Karpas-422 (cell line): ENCODE results near the gene CCDC102A. TPM values are rescaled to one million over a fixed set of nuclear protein-coding genes. Genes with fewer than 3 reads are reported as not detected.
"Not testable (repeated sequence)": the region's sequence is repeated elsewhere in the genome, so short reads cannot be mapped to it uniquely, and the experiment has no call there.

Experiments
- DNase-seq: peaks from one replicate; pipeline ENCODE4 v3.0.0-alpha.2; 2015
- H2AFZ ChIP-seq: fragments of 200-600 bp; sonication (generic); 2 replicates; pipeline ENCODE4 v1.6.1; 2014; ENCODE audit warnings: antibody characterized with exemption, low read length, mixed read lengths
- H3K27ac ChIP-seq: fragments of 200-600 bp; sonication (generic); 2 replicates; pipeline ENCODE4 v1.5.1; 2014; ENCODE audit warnings: mild to moderate bottlenecking, low read length, moderate library complexity
- H3K27me3 ChIP-seq: fragments of 200-600 bp; sonication (generic); 2 replicates; pipeline ENCODE4 v1.6.1; 2014; ENCODE audit warnings: low read length, mixed read lengths
- H3K36me3 ChIP-seq: fragments of 200-600 bp; sonication (generic); 2 replicates; pipeline ENCODE4 v1.6.1; 2014; ENCODE audit warnings: low read length, mixed read lengths; ENCODE audit not compliant: insufficient read depth
- H3K4me1 ChIP-seq: fragments of 200-600 bp; sonication (generic); 2 replicates; pipeline ENCODE4 v1.6.1; 2014; ENCODE audit warnings: mild to moderate bottlenecking, low read length, mixed read lengths
- H3K4me2 ChIP-seq: fragments of 200-600 bp; sonication (generic); 2 replicates; pipeline ENCODE4 v1.6.1; 2014; ENCODE audit warnings: low read length, low read depth, mild to moderate bottlenecking; ENCODE audit not compliant: poor library complexity, severe bottlenecking
- H3K4me3 ChIP-seq: fragments of 200-600 bp; sonication (generic); 2 replicates; pipeline ENCODE4 v1.5.1; 2014; ENCODE audit warnings: mild to moderate bottlenecking, antibody characterized with exemption, low read length, mixed read lengths
- H3K79me2 ChIP-seq: fragments of 200-600 bp; sonication (generic); 2 replicates; pipeline ENCODE4 v1.6.1; 2014; ENCODE audit warnings: mild to moderate bottlenecking, low read length, mixed read lengths
- H3K9ac ChIP-seq: fragments of 200-600 bp; sonication (generic); 2 replicates; pipeline ENCODE4 v1.6.0; 2014; ENCODE audit warnings: low read length
- H3K9me2 ChIP-seq: fragments of 200-600 bp; sonication (generic), shearing (Covaris generic); replicated peaks from 2 replicates; pipeline ENCODE4 v1.6.0; 2014; ENCODE audit warnings: mild to moderate bottlenecking, low read length, moderate library complexity; ENCODE audit not compliant: insufficient read depth
- H3K9me3 ChIP-seq: fragments of 300-700, 200-600 bp; sonication (generic); 2 replicates; pipeline ENCODE4 v1.6.1; 2014; ENCODE audit warnings: low read length, mixed read lengths
- H4K20me1 ChIP-seq: fragments of 200-600 bp; sonication (generic); 2 replicates; pipeline ENCODE4 v1.6.1; 2014; ENCODE audit warnings: mild to moderate bottlenecking, antibody characterized with exemption, low read length, low read depth; ENCODE audit not compliant: insufficient read depth
- total RNA-seq: library from RNA; depleted of rRNA; stranded (reverse); fragments of >200 nt; shearing (Covaris generic); gene quantifications from 2 replicates; pipeline ENCODE4 v1.2.3, GENCODE V29; 2014; ENCODE audit warnings: low replicate concordance

CCDC102A gene
- total RNA-seq, 1 experiment from 2014 or later, result 5.9 TPM

DNA sequence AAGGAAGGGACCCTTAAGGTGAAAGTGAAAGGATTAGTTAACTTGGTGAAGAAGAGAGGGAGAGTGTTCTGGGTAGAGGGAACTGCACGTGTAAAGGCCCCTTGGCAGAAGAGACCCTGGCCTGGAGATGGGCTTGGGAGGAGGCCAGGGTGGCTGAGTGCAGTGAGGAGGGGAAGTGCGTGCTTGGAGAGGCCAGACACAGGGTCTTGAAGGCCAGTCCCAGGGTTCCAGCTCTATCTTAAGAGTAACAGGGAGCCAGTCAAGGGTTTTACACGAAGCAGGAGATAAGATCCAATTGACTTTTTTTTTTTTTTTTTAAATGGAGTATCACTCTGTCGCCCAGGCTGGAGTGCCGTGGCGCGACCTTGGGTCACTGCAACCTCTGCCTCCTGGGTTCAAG lies 34.9 kb downstream of the CCDC102A start:
- Histone ChIP-seq H3K4me2 (no peak overlapping the region), H4K20me1 (no peaks in the 10 kb centered on the region), H3K4me1 (no peaks in the 10 kb centered on the region), H3K9me2 (no peaks in the 10 kb centered on the region), H3K27ac (no peak overlapping the region), H3K9me3 (no peaks in the 10 kb centered on the region), H3K4me3 (no peak overlapping the region), H3K36me3 (no peaks in the 10 kb centered on the region), H2AFZ (no peak overlapping the region), H3K9ac (no peak overlapping the region), H3K79me2 (no peaks in the 10 kb centered on the region), H3K27me3 (no peaks in the 10 kb centered on the region)
- no peak for DNase-seq

GRCh38 chr16:57500578-57501111 lies 35.7 kb downstream of the CCDC102A start:
- Histone ChIP-seq H3K4me1 (no peaks in the 10 kb centered on the region), H3K79me2 (no peaks in the 10 kb centered on the region), H3K27me3 (no peaks in the 10 kb centered on the region), H2AFZ (no peak overlapping the region), H4K20me1 (no peaks in the 10 kb centered on the region), H3K4me2 (no peak overlapping the region), H3K36me3 (no peaks in the 10 kb centered on the region), H3K9me2 (no peaks in the 10 kb centered on the region), H3K9ac (no peak overlapping the region), H3K9me3 (no peaks in the 10 kb centered on the region), H3K4me3 (no peak overlapping the region), H3K27ac (no peak overlapping the region)
- DNase-seq, result no peak

GRCh38 chr16:57499941-57500340 lies 36.4 kb downstream of the CCDC102A start:
- not testable (repeated sequence) for H3K9me2 ChIP-seq, H3K79me2 ChIP-seq, DNase-seq, H3K4me1 ChIP-seq, H3K4me3 ChIP-seq, H4K20me1 ChIP-seq, H3K27me3 ChIP-seq, H3K27ac ChIP-seq, H3K4me2 ChIP-seq, H2AFZ ChIP-seq, H3K9ac ChIP-seq, H3K9me3 ChIP-seq, H3K36me3 ChIP-seq

DNA sequence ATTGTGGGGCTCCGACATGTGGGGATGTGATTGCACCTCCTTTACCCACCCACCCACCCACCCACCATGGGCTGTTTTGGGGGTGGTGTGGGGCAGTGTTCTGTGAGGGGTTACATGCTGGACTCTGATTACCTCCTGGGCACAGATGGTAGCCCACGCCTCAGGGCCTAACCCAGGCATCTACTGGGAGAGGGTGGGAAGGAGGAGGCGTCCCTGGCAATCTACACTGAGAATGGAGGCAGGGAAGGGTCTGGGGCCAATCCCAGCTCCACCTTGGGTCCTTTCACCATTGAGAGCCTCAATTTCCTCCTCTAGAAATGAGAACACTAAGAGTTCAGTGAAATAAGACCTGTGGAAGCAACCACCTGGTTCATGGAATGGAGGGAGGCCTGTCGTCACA lies 38.3 kb downstream of the CCDC102A start:
- H4K20me1 ChIP-seq, result no peaks in the 10 kb centered on the region
- no peaks in the 10 kb centered on the region for H3K9me3 ChIP-seq

DNA sequence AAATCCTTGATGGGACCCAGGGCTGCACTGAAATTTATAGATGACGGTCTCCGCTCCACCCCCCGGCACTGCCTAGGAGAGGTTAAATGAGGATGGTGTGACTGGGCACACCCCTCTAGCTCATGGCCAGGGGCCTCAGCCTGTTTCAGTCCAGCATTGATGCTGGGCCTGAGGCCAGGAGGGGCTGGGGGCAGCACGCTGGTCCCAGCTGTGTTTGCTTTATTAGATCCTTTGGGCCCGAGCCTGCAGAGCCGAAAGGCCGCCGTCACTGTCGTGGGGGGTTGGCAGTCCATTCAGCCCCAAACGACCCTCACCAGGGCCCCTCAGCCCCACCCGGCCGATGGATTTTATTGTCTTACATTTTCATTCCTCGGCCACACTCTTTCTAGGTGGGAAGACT lies 39.2 kb downstream of the CCDC102A start:
- no peaks in the 10 kb centered on the region for H3K9me3 ChIP-seq
- no peaks in the 10 kb centered on the region for H3K79me2 ChIP-seq
- no peak overlapping the region for H3K27ac ChIP-seq
- no peak overlapping the region for H3K9ac ChIP-seq
- DNase-seq, result no peak
- H3K4me1 ChIP-seq, result no peaks in the 10 kb centered on the region
- no peaks in the 10 kb centered on the region for H3K27me3 ChIP-seq
- H3K36me3 ChIP-seq, result no peaks in the 10 kb centered on the region
- H3K4me2 ChIP-seq, result no peak overlapping the region
- no peak overlapping the region for H2AFZ ChIP-seq
- no peak overlapping the region for H3K4me3 ChIP-seq
- H4K20me1 ChIP-seq, result no peaks in the 10 kb centered on the region
- H3K9me2 ChIP-seq, result no peaks in the 10 kb centered on the region

More for the DNA sequence above, 38.3 kb downstream of the CCDC102A start:
- Histone ChIP-seq H3K27ac (no peak overlapping the region), H3K9me2 (no peaks in the 10 kb centered on the region), H2AFZ (no peak overlapping the region), H3K79me2 (no peaks in the 10 kb centered on the region), H3K4me1 (no peaks in the 10 kb centered on the region), H3K4me3 (no peak overlapping the region), H3K27me3 (no peaks in the 10 kb centered on the region), H3K4me2 (no peak overlapping the region), H3K36me3 (no peaks in the 10 kb centered on the region), H3K9ac (no peak overlapping the region)
- no peak for DNase-seq

DNA sequence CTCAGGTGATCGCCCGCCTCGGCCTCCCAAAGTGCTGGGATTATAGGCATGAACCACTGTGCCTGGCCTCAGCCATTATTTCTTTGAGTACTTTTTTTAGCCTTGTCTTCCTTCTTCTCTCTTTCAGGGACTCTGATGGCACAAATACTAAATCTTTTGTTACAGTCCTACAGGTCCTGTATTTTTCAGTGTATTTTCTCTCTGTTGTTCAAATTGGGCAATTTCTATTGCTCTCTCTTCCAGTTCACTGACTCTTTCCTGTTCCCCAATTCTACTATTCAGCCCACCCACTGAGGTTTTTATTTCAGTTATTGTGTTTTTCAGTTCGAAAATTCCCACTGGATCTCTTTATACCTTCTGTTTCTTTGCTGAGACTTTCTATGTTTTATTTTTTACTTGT lies 42.6 kb downstream of the CCDC102A start:
- Histone ChIP-seq H3K27ac (no peak overlapping the region), H3K4me3 (no peak overlapping the region), H4K20me1 (no peaks in the 10 kb centered on the region), H3K79me2 (no peaks in the 10 kb centered on the region), H3K36me3 (no peaks in the 10 kb centered on the region), H3K4me2 (no peak overlapping the region), H2AFZ (no peak overlapping the region), H3K9me3 (no peaks in the 10 kb centered on the region), H3K9ac (no peak overlapping the region), H3K4me1 (no peaks in the 10 kb centered on the region), H3K27me3 (no peaks in the 10 kb centered on the region), H3K9me2 (no peaks in the 10 kb centered on the region)
- no peak for DNase-seq

- Histone ChIP-seq H3K27me3 (no peaks in the 10 kb centered on the region), H3K4me3 (no peak overlapping the region), H3K4me1 (peaks cover 4% of the 10 kb centered on the region), H3K4me2 (no peak overlapping the region), H3K27ac (no peak overlapping the region), H3K9me3 (no peaks in the 10 kb centered on the region), H3K36me3 (no peaks in the 10 kb centered on the region), H4K20me1 (peaks cover 5% of the 10 kb centered on the region; the same call in 1 of the 2 replicates), H2AFZ (no peak overlapping the region), H3K9ac (no peak overlapping the region), H3K9me2 (no peaks in the 10 kb centered on the region), H3K79me2 (no peaks in the 10 kb centered on the region)
- no peak for DNase-seq
Observed at GRCh38 chr16:57489229-57489628, 47.1 kb downstream of the CCDC102A start.

DNA sequence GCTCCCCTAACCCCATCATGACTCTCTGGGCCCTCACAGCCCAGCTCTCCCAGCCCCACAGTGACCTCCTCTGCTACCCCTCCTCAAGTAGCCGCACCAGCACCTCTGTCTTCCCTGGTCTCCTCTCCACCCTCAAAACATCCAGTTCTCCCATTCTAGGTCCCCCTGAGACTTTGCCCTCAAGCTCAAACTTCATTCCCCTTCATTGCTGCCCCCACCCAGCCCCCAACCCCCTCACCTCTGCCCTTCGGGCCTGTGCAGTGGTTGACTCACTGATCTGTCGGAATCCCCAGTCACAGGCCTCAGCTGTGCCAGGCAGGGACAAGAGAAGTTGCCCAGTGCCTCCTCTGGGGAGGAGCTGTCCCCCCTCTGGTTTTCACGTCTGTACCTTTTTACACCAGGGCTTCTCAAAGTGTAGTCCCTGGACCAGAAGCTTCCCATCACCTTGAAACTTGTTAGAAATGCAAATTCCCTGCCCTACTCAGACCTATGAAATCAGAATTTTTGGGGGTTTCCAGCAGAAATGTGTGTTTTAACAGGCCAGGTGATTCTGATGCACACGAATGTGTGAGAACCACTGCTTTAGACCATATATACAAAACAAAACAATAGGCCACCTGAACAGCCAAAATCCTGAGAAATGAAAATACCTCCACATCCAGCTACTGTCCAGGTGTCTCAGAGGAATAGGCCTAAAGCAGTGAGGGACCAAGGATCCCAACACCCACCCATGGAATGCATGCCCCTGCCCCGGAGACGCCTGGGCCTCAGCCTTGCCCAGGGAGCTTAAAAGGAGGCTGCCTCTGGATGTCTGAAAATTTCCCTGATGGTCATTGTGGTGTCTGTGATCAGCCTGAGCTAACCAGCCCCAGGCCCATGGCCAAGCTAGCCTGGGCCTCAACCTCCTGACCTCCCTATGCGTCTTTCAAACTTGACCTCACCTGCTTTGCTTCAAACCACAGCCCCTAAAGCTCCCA lies 49.2 kb downstream of the CCDC102A start:
- Histone ChIP-seq H3K9me2 (no peaks in the 10 kb centered on the region), H3K9me3 (no peaks in the 10 kb centered on the region), H4K20me1 (peaks cover 5% of the 10 kb centered on the region; the same call in 1 of the 2 replicates), H2AFZ (no peak overlapping the region), H3K27me3 (no peaks in the 10 kb centered on the region), H3K4me3 (no peak overlapping the region), H3K27ac (no peak overlapping the region), H3K4me1 (peaks cover 4% of the 10 kb centered on the region), H3K4me2 (no peak overlapping the region), H3K79me2 (no peaks in the 10 kb centered on the region), H3K9ac (no peak overlapping the region), H3K36me3 (no peaks in the 10 kb centered on the region)
- no peak for DNase-seq
